Activated CD8-positive, alpha-beta T cell treated with anti-CD3 and anti-CD28 coated beads for 36 hours (primary cell): ENCODE data around the gene ERGIC1. TPM values are rescaled to one million over a fixed set of nuclear protein-coding genes. Genes with fewer than 3 reads are reported as not detected.

ENCODE experiments used
- ATAC-seq: fragments of 200-7000 bp; cut with Tn5 transposase; one replicate; pipeline ENCODE4 v1.10.0; 2021; ENCODE audit warnings: mild to moderate bottlenecking, moderate library complexity
- CTCF ChIA-PET: fragments of 350-600 bp; sonication (Branson Sonifier 250); formaldehyde crosslinking; loops from one replicate; lab custom pipeline; 2021; ENCODE audit warnings: antibody characterized with exemption; lab: Charles Lee
- POLR2A ChIA-PET: fragments of 350-600 bp; sonication (Branson Sonifier 250); formaldehyde crosslinking; loops from one replicate; lab custom pipeline; 2021; ENCODE audit warnings: antibody characterized with exemption; lab: Charles Lee
- DNase-seq: peaks from one replicate; pipeline ENCODE4 v3.0.0-alpha.2; 2020
- H3K27ac Mint-ChIP-seq: one replicate; pipeline ENCODE4 v1.8.0; 2021; ENCODE audit warnings: mild to moderate bottlenecking, mixed read lengths
- H3K27me3 Mint-ChIP-seq: one replicate; pipeline ENCODE4 v1.8.0; 2021; ENCODE audit warnings: mixed read lengths
- H3K36me3 Mint-ChIP-seq: one replicate; pipeline ENCODE4 v1.8.0; 2021; ENCODE audit warnings: low read depth, mixed read lengths
- H3K4me1 Mint-ChIP-seq: one replicate; pipeline ENCODE4 v1.8.0; 2021; ENCODE audit warnings: low read depth, mixed read lengths
- H3K4me3 Mint-ChIP-seq: one replicate; pipeline ENCODE4 v1.8.0; 2021; ENCODE audit warnings: mild to moderate bottlenecking, moderate library complexity, mixed read lengths
- H3K9me3 Mint-ChIP-seq: one replicate; pipeline ENCODE4 v1.8.0; 2021; ENCODE audit warnings: mixed read lengths
- intact Hi-C: fragments of 100-400 bp; cut with micrococcal nuclease; formaldehyde crosslinking; loops from one replicate; pipeline ENCODE4 v1.10.0; 2022
- total RNA-seq, 2 experiments: library from RNA; stranded (reverse); gene quantifications; one replicate each; pipeline ENCODE4 v1.2.3, GENCODE V29; 2021
- TF ChIP-seq, protein P1 (sequence below): fragments of 200-600 bp; IDR thresholded peaks from one replicate; pipeline ENCODE4 v1.8.0; 2022; ENCODE audit warnings: antibody characterized with exemption, mild to moderate bottlenecking

The ERGIC1 gene
- total RNA-seq, 2 experiments from 2014 or later = 56.1 to 57.0 TPM

DNA sequence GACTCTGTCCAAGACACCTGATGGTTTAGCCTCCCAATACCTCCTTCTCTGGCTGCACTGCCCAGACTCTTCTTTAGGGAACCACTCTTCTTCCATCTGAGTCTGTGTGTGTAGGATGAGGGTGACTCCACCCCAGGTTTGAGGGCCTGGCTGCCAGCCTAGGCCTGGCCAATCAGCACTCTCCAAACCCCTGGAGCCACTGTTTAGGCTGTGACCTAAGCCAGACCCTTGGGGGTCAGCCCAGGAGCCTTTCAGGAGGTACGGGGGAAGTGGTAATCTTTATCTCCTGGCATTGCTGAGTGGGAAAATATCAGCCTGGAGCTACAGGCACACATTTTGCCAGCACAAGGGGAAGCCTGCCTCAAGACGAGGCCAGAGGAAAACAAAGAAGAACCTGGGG is 6.2 kb upstream of the ERGIC1 start:
- ChIA-PET POLR2A (no interaction called here), CTCF (no interaction called here)
- intact Hi-C loops = no loop called here
- no peak overlapping the region for H3K27ac Mint-ChIP-seq
- H3K27me3 Mint-ChIP-seq = no peaks in the 10 kb centered on the region
- H3K9me3 Mint-ChIP-seq = peaks cover 17% of the 10 kb centered on the region
- no peak overlapping the region for H3K4me3 Mint-ChIP-seq
- ATAC-seq (no peak), DNase-seq (no peak)
- TF ChIP-seq, protein P1, sequence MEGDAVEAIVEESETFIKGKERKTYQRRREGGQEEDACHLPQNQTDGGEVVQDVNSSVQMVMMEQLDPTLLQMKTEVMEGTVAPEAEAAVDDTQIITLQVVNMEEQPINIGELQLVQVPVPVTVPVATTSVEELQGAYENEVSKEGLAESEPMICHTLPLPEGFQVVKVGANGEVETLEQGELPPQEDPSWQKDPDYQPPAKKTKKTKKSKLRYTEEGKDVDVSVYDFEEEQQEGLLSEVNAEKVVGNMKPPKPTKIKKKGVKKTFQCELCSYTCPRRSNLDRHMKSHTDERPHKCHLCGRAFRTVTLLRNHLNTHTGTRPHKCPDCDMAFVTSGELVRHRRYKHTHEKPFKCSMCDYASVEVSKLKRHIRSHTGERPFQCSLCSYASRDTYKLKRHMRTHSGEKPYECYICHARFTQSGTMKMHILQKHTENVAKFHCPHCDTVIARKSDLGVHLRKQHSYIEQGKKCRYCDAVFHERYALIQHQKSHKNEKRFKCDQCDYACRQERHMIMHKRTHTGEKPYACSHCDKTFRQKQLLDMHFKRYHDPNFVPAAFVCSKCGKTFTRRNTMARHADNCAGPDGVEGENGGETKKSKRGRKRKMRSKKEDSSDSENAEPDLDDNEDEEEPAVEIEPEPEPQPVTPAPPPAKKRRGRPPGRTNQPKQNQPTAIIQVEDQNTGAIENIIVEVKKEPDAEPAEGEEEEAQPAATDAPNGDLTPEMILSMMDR = no peak
- H3K36me3 Mint-ChIP-seq = peaks cover 6% of the 10 kb centered on the region
- H3K4me1 Mint-ChIP-seq = no peaks in the 10 kb centered on the region

DNA sequence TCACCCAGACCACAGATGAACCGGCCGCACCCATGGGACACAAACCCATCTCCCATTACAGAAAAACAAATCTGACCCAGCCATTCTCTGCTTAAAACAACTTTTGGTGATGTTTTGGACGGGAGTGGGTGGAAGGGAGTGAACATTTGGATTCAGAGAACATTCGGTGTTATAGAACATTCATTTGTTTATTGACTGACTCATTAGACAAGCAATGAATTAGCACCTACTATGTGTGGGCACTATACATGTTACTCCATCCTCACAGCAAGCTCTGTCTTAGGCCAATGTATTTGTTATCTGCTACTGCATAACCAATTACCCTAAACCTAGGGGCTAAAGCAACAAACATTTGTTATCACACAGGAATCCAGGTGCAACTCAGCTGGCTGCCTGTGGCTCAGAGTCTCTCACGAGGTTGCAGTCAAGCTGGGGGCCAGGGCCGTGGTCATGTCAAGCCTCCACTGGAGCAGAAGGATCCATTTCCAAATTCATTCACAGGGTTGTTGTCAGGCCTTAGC is 5.1 kb upstream of the ERGIC1 start:
- Mint-ChIP-seq H3K27ac (no peak overlapping the region), H3K4me1 (peaks cover 7% of the 10 kb centered on the region), H3K4me3 (no peak overlapping the region), H3K9me3 (peaks cover 17% of the 10 kb centered on the region), H3K36me3 (peaks cover 6% of the 10 kb centered on the region), H3K27me3 (no peaks in the 10 kb centered on the region)
- CTCF ChIA-PET = interaction anchor here (1.5 kb wide), 1 partner anchor 104 kb away, joined by 6 read pairs; no protein-coding TSS in a partner anchor
- DNase-seq = no peak
- TF ChIP-seq, protein P1 = no peak
- no peak for ATAC-seq
- POLR2A ChIA-PET = no interaction called here
- intact Hi-C loops = no loop called here

DNA sequence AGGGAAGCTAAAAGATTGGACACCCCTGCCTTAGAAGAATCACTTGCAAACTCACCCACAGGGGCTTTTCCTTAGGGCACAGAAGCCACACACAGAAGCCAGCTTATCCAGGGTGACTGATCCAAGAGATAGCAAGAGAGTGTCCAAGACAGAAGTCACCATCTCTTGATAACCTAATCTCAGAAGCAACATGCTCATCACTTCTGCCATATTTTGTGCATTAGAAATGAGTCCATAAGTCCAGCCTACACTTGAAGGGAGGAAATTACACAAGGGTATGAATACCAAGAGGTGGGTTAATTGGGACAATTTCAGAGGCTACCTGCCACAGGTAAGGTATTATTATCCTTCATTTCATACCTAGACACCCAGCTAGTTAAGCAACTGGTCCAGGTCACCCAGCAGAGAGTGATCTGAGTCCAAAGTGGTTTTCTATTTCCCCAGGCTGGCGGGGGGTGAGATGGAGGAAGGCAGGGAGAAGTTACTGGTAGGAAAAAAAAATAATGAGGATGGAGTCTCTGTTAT is 3.7 kb upstream of the ERGIC1 start:
- peaks cover 14% of the 10 kb centered on the region for H3K9me3 Mint-ChIP-seq
- POLR2A ChIA-PET = no interaction called here
- intact Hi-C loops = loop anchor here (10.0 kb wide), 1 partner anchor 116 kb away; no protein-coding TSS in a partner anchor
- CTCF ChIA-PET = no interaction called here
- H3K27me3 Mint-ChIP-seq = no peaks in the 10 kb centered on the region
- no peak for ATAC-seq
- H3K27ac Mint-ChIP-seq = no peak overlapping the region
- DNase-seq = no peak
- H3K4me3 Mint-ChIP-seq = no peak overlapping the region
- H3K4me1 Mint-ChIP-seq = peaks cover 11% of the 10 kb centered on the region
- peaks cover 6% of the 10 kb centered on the region for H3K36me3 Mint-ChIP-seq
- TF ChIP-seq, protein P1 = no peak

DNA sequence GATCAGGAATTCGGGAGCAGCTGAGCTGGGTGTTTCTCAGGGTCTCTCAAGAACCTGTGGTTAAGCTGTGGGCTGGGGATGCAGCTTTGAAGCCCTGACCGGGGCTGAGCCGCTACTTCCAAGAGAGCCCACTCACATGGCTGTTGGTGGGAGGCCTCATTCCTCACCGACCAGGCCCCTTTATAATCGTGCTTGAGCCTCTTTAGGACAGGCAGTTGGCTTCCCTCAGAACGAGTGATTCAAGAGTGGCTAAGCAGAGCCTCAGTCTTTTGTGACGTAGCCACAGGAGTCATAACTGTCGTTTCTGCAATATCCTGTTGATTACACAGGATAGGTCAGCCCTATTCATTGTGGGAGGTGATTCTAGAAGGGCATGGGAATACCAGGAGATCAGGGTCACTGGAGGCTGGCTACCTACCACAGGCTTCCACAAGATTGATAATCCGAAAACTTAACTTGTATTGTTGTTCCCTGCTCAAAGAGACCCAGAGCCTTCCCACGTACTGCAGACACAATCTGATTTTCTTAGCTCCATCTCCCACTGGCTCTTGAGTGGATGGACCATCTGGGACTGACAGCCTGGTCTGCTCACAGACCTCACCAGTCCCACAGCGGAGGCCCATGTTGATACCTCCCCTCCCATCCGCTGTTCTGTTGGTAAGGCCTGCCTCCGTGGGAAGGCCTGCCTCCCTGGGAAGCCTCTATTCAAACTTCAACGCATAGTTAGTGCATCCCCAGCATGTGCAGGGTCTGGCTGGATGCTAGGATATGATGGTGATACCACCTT is 3.0 kb upstream of the ERGIC1 start:
- Mint-ChIP-seq H3K27ac (no peak overlapping the region), H3K4me1 (peaks cover 17% of the 10 kb centered on the region), H3K4me3 (no peak overlapping the region), H3K27me3 (no peaks in the 10 kb centered on the region), H3K36me3 (no peaks in the 10 kb centered on the region), H3K9me3 (peaks cover 7% of the 10 kb centered on the region)
- DNase-seq = no peak
- TF ChIP-seq, protein P1 = no peak
- intact Hi-C loops = loop anchor here (10.0 kb wide), 1 partner anchor 116 kb away; no protein-coding TSS in a partner anchor
- CTCF ChIA-PET = no interaction called here
- no peak for ATAC-seq
- POLR2A ChIA-PET = no interaction called here
